ENCODE results near the gene TSPAN10. TPM values are rescaled to one million over a fixed set of nuclear protein-coding genes. Genes with fewer than 3 reads are reported as not detected.
A peak's percentile ranks its signal among the peaks of the same experiment; 100 is the strongest.

The TSPAN10 gene
- total RNA-seq, 1 donor from 2014 or later: not detected

DNA sequence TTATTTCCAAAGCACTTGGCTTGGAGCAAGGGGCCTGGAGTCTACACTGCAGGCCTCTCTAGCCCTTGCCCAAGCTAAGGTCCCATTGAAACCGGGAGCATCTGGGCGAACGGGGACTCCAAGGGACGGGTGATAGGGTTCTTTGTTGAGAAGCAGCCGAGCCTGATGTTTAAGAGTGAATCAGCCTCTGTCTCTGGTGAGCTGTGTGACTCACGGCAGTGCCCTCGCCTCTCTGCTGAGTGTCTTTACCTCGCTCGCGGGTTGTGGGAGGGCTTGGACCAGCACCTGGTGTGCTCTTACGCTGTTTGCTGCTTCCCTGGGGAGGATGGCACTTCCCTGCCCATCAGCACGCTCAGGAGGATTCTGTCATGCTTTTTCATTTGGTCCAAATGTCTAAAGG, 48.1 kb downstream of the TSPAN10 start:
- TF ChIP-seq, protein P1, sequence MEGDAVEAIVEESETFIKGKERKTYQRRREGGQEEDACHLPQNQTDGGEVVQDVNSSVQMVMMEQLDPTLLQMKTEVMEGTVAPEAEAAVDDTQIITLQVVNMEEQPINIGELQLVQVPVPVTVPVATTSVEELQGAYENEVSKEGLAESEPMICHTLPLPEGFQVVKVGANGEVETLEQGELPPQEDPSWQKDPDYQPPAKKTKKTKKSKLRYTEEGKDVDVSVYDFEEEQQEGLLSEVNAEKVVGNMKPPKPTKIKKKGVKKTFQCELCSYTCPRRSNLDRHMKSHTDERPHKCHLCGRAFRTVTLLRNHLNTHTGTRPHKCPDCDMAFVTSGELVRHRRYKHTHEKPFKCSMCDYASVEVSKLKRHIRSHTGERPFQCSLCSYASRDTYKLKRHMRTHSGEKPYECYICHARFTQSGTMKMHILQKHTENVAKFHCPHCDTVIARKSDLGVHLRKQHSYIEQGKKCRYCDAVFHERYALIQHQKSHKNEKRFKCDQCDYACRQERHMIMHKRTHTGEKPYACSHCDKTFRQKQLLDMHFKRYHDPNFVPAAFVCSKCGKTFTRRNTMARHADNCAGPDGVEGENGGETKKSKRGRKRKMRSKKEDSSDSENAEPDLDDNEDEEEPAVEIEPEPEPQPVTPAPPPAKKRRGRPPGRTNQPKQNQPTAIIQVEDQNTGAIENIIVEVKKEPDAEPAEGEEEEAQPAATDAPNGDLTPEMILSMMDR (IDR thresholded peaks at IDR 0.05): no peak
- TF ChIP-seq POLR2A (IDR thresholded peaks at IDR 0.05) (no peak), POLR2AphosphoS5 (IDR thresholded peaks at IDR 0.05; ENCODE audit: insufficient read depth in 1 of 2, low read depth in 1 of 2) (no peak)
- intact Hi-C loops (cut with DNase I): no loop called here
- Histone ChIP-seq H3K4me1 (peaks cover 48% of the 10 kb centered on the region), H3K36me3 (peaks cover 0 to 55% of the 10 kb centered on the region in 2 donors), H3K27me3 (no peaks in the 10 kb centered on the region), H3K27ac (no peak overlapping the region), H3K4me3 (peak overlapping the region; percentile 85 to 100), H3K9me3 (no peaks in the 10 kb centered on the region)
- DNase-seq (ENCODE audit: extremely low spot score in 2 of 2): no peak

DNA sequence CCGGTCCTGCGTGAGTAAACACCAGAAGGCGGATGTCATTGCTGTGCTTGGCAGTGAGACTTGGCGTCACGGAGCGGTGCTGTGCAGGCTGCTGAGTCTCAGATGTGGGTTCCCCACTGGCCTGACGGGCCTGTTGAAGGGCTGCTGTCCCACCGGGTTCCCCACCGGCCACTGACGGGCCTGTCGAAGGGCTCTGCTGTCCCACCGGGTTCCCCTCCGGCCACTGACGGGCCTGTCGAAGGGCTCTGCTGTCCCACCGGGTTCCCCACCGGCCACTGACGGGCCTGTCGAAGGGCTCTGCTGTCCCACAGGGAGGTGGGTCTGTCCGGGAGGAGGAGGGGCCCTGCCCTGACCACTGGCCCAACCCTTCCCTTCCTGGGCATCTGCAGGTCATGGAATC, 49.6 kb downstream of the TSPAN10 start:
- peaks cover 0 to 63% of the 10 kb centered on the region in 2 donors for H3K36me3 ChIP-seq

DNA sequence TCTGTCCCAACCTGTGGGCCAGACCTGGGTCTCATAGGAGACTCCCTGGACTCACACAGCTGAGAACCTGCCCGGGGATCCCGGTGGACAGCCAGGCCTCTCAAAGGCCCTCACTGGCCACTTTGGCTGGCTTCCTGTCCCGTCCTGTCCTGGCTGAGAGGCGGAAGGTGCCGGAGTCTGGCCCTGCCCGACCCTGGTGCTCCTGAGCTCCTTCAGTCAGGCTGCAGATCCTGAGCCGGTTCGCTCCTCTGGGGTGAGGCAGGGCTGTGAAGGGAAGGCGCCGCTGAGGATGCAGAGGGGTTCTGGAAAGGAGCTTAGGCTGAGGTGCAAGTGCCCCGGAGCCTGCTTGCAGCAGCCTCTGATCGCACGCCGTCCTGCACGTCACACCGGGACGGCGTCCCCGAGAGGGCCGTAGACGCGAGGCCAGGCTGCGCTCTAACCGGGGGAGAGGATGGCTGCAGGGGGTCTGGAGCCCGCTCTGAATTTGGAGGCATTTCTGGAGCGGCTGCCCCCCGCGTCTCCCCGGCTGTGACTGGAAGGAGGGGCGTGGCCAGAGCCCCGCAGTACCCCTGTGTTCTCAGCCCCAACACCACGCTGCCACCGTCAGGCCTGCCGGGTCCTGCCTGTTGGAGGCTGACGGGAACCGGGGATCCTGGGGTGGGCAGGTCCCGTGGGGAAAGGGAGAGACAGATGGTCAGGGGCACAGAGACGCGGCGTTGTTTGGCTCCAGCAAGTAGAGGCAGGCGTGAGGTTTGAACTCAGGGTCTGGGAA, 51.0 kb downstream of the TSPAN10 start:
- intact Hi-C loops (cut with DNase I): no loop called here
- Histone ChIP-seq H3K36me3 (peaks cover 0 to 76% of the 10 kb centered on the region in 2 donors), H3K27me3 (no peaks in the 10 kb centered on the region), H3K27ac (no peak overlapping the region), H3K4me3 (no peak overlapping the region), H3K4me1 (peaks cover 32% of the 10 kb centered on the region), H3K9me3 (no peaks in the 10 kb centered on the region)
- DNase-seq (ENCODE audit: extremely low spot score in 2 of 2): no peak
- TF ChIP-seq, protein P1 (IDR thresholded peaks at IDR 0.05): no peak
- TF ChIP-seq POLR2AphosphoS5 (IDR thresholded peaks at IDR 0.05; ENCODE audit: insufficient read depth in 1 of 2, low read depth in 1 of 2) (no peak), POLR2A (IDR thresholded peaks at IDR 0.05) (no peak)

More for the DNA sequence above, 49.6 kb downstream of the TSPAN10 start:
- Histone ChIP-seq H3K27ac (no peak overlapping the region), H3K9me3 (no peaks in the 10 kb centered on the region), H3K4me3 (no peak overlapping the region), H3K4me1 (peaks cover 45% of the 10 kb centered on the region), H3K27me3 (no peaks in the 10 kb centered on the region)
- TF ChIP-seq POLR2A (IDR thresholded peaks at IDR 0.05) (no peak), POLR2AphosphoS5 (IDR thresholded peaks at IDR 0.05; ENCODE audit: insufficient read depth in 1 of 2, low read depth in 1 of 2) (no peak)
- TF ChIP-seq, protein P1 (IDR thresholded peaks at IDR 0.05): no peak
- intact Hi-C loops (cut with DNase I): no loop called here
- DNase-seq (ENCODE audit: extremely low spot score in 2 of 2): no peak

DNA sequence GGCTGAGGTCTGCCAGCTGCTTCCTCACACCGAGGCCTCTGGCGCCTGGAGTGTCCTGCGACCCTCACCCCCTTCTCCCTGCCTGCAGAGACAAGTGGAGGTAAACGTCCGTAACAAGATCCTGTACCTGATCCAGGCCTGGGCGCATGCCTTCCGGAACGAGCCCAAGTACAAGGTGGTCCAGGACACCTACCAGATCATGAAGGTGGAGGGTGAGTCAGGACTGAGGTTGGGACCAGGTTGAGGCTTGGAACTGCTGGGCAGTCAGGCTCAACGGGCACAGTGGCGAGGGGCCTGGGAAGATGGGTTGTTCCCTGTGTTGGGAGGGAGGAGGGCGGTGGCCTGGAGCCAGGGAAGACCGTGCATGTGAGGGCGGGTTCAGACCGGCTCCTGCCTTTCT, 51.6 kb downstream of the TSPAN10 start:
- H3K9me3 ChIP-seq: no peaks in the 10 kb centered on the region
- TF ChIP-seq POLR2AphosphoS5 (IDR thresholded peaks at IDR 0.05; ENCODE audit: insufficient read depth in 1 of 2, low read depth in 1 of 2) (no peak), POLR2A (IDR thresholded peaks at IDR 0.05) (no peak)
- TF ChIP-seq, protein P1 (IDR thresholded peaks at IDR 0.05): no peak
- no peak for DNase-seq (ENCODE audit: extremely low spot score in 2 of 2)
- no peak overlapping the region for H3K4me3 ChIP-seq
- no peak overlapping the region for H3K27ac ChIP-seq
- peaks cover 29% of the 10 kb centered on the region for H3K4me1 ChIP-seq
- H3K27me3 ChIP-seq: no peaks in the 10 kb centered on the region
- peaks cover 0 to 79% of the 10 kb centered on the region in 2 donors for H3K36me3 ChIP-seq
- intact Hi-C loops (cut with DNase I): no loop called here

DNA sequence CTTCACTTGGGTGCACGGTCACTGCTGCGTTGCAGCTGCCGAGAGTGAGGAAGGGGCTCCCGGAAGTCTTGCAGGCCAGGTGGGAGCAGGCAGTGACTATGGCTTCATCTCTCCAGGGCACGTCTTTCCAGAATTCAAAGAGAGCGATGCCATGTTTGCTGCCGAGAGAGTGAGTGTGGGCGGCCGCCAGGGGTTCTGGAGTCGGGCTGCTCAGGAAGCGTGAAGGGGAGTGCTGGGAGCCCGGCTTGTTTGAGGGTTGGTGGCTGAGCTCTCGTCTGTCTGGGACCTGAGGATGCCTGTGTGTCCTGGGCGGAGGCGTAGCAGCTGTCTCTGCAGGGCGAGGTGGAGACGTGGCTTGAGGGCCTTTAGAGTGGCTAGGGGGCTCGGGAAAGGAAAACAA, 53.1 kb downstream of the TSPAN10 start:
- Histone ChIP-seq H3K9me3 (no peaks in the 10 kb centered on the region), H3K36me3 (peaks cover 0 to 94% of the 10 kb centered on the region in 2 donors), H3K4me3 (no peak overlapping the region), H3K27me3 (no peaks in the 10 kb centered on the region), H3K4me1 (peaks cover 22% of the 10 kb centered on the region), H3K27ac (no peak overlapping the region)
- no peak for DNase-seq (ENCODE audit: extremely low spot score in 2 of 2)
- intact Hi-C loops (cut with DNase I): no loop called here
- TF ChIP-seq POLR2AphosphoS5 (IDR thresholded peaks at IDR 0.05; ENCODE audit: insufficient read depth in 1 of 2, low read depth in 1 of 2) (no peak), POLR2A (IDR thresholded peaks at IDR 0.05) (no peak)
- TF ChIP-seq, protein P1 (IDR thresholded peaks at IDR 0.05): no peak
